H1 (cell line): ENCODE measurements around the gene NME1. TPM values are rescaled to one million over a fixed set of nuclear protein-coding genes. Genes with fewer than 3 reads are reported as not detected.

Experiments
- CTCF ChIA-PET: fragments of 300-600 bp; sonication (Branson Sonifier 250); formaldehyde crosslinking; loops from one replicate; lab custom pipeline; 2021; ENCODE audit not compliant: partially characterized antibody; lab: Charles Lee
- POLR2A ChIA-PET: fragments of 300-600 bp; sonication (Branson Sonifier 250); formaldehyde crosslinking; loops from one replicate; lab custom pipeline; 2021; ENCODE audit warnings: inconsistent platforms; ENCODE audit not compliant: partially characterized antibody; lab: Charles Lee
- DNase-seq, 2 experiments: peaks; one replicate each; pipeline versions ENCODE4 v3.0.0 to v3.0.0-alpha.2; 2010 to 2022; ENCODE audit warnings: low spot score in 2 of 2, low read depth in 1 of 2, mixed read lengths in 1 of 2
- FAIRE-seq: peaks from 2 replicates; lab custom pipeline; 2011; peaks lifted over from hg19 to GRCh38; lab: Jason Lieb, UNC
- H2AFZ ChIP-seq: 2 replicates; pipeline ENCODE4 v1.8.1; 2012; ENCODE audit warnings: low read length, inconsistent platforms
- H2AK5ac ChIP-seq: 2 replicates; pipeline ENCODE4 v1.6.1; 2013; ENCODE audit warnings: low read depth, low read length
- H2BK120ac ChIP-seq: replicated peaks from 2 replicates; pipeline ENCODE3; 2013; ENCODE audit warnings: low read depth, low read length, inconsistent platforms
- H2BK12ac ChIP-seq: 2 replicates; pipeline ENCODE4 v1.6.1; 2013; ENCODE audit warnings: low read depth, low read length
- H2BK15ac ChIP-seq: 2 replicates; pipeline ENCODE4 v1.6.1; 2013; ENCODE audit warnings: low read length
- H2BK20ac ChIP-seq: 2 replicates; pipeline ENCODE4 v1.6.1; 2013; ENCODE audit warnings: low read length
- H2BK5ac ChIP-seq: 2 replicates; pipeline ENCODE4 v1.6.1; 2013; ENCODE audit warnings: low read depth, low read length
- H3K14ac ChIP-seq: 2 replicates; pipeline ENCODE4 v1.6.1; 2013; ENCODE audit warnings: inconsistent platforms; ENCODE audit not compliant: insufficient read length
- H3K18ac ChIP-seq: 2 replicates; pipeline ENCODE4 v1.6.1; 2013; ENCODE audit warnings: low read length; ENCODE audit errors: extremely low read depth
- H3K23ac ChIP-seq: 2 replicates; pipeline ENCODE4 v1.6.1; 2013; ENCODE audit warnings: inconsistent platforms; ENCODE audit not compliant: insufficient read length
- H3K23me2 ChIP-seq: 2 replicates; pipeline ENCODE4 v1.6.1; 2013; ENCODE audit warnings: low read depth, low read length
- H3K27ac ChIP-seq: 2 replicates; pipeline ENCODE4 v1.6.1; 2011; ENCODE audit warnings: low read depth, low read length, inconsistent platforms
- H3K27me3 ChIP-seq, 4 experiments: replicated peaks in 1 of 4; 1 replicate in 1 of 4; 2 replicates in 3 of 4; pipeline versions ENCODE4 v1.6.1 to v1.8.1; 2011 to 2013; ENCODE audit warnings: low read length in 3 of 4, mild to moderate bottlenecking in 3 of 4, inconsistent platforms in 2 of 4, mixed read lengths in 2 of 4, moderate library complexity in 1 of 4; ENCODE audit not compliant: control insufficient read depth in 3 of 4, insufficient read depth in 3 of 4; ENCODE audit errors: extremely low read depth in 1 of 4
- H3K36me3 ChIP-seq, 4 experiments: 2 replicates each; pipeline versions ENCODE4 v1.6.1 to v1.8.1; 2011 to 2013; ENCODE audit warnings: mild to moderate bottlenecking in 4 of 4, low read length in 3 of 4, moderate library complexity in 2 of 4, control low read depth in 1 of 4, inconsistent platforms in 1 of 4; ENCODE audit not compliant: insufficient read depth in 4 of 4, control insufficient read depth in 2 of 4
- H3K4ac ChIP-seq: replicated peaks from 2 replicates; pipeline ENCODE3; 2013; ENCODE audit warnings: low read length, low read depth, mixed read lengths, inconsistent platforms; ENCODE audit not compliant: insufficient read length
- H3K4me1 ChIP-seq, 4 experiments: replicated peaks in 1 of 4; 1 replicate in 1 of 4; 2 replicates in 3 of 4; pipeline versions ENCODE4 v1.6.1 to v1.8.1; 2011 to 2013; ENCODE audit warnings: low read length in 3 of 4, inconsistent platforms in 2 of 4, mixed read lengths in 1 of 4; ENCODE audit not compliant: insufficient read depth in 4 of 4, control insufficient read depth in 3 of 4
- H3K4me2 ChIP-seq, 2 experiments: 2 replicates each; pipeline versions ENCODE4 v1.6.1 to v1.8.1; 2011 to 2013; ENCODE audit warnings: low read depth in 2 of 2, low read length in 2 of 2, control low read depth in 1 of 2, inconsistent platforms in 1 of 2, mild to moderate bottlenecking in 1 of 2; ENCODE audit not compliant: insufficient read depth in 1 of 2
- H3K4me3 ChIP-seq, 4 experiments: fragments of 200-600, 300-600 bp in 1 of 4; sonication (generic), shearing (Covaris generic), sonication (Bioruptor Twin) in 1 of 4; 2 replicates each; pipeline versions ENCODE4 v1.5.1 to v1.8.1; 2011 to 2016; ENCODE audit warnings: low read length in 4 of 4, low read depth in 3 of 4, control low read depth in 2 of 4, inconsistent platforms in 2 of 4, mild to moderate bottlenecking in 2 of 4, mixed read lengths in 1 of 4, moderate library complexity in 1 of 4; ENCODE audit not compliant: insufficient read depth in 2 of 4; ENCODE audit errors: extremely low read depth in 1 of 4
- H3K56ac ChIP-seq: replicated peaks from 2 replicates; pipeline ENCODE3; 2013; ENCODE audit warnings: low read depth, mild to moderate bottlenecking, mixed read lengths, low read length, inconsistent platforms; ENCODE audit not compliant: insufficient read length
- H3K79me1 ChIP-seq: 2 replicates; pipeline ENCODE4 v1.6.1; 2013; ENCODE audit warnings: low read depth, low read length, control low read depth
- H3K79me2 ChIP-seq, 2 experiments: 2 replicates each; pipeline versions ENCODE4 v1.6.1 to v1.8.1; 2012 to 2013; ENCODE audit warnings: low read length in 2 of 2, mild to moderate bottlenecking in 2 of 2, inconsistent platforms in 1 of 2; ENCODE audit not compliant: insufficient read depth in 2 of 2, control insufficient read depth in 1 of 2
- H3K9ac ChIP-seq, 4 experiments: replicated peaks in 1 of 4; 1 replicate in 1 of 4; 2 replicates in 3 of 4; pipeline versions ENCODE4 v1.6.1 to v1.8.1; 2011 to 2013; ENCODE audit warnings: low read depth in 3 of 4, low read length in 3 of 4, control low read depth in 2 of 4, mild to moderate bottlenecking in 2 of 4, moderate library complexity in 2 of 4, inconsistent platforms in 1 of 4; ENCODE audit errors: extremely low read depth in 1 of 4
- H3K9me3 ChIP-seq, 2 experiments: 2 replicates each; pipeline versions ENCODE4 v1.6.1 to v1.8.1; 2012 to 2013; ENCODE audit warnings: mild to moderate bottlenecking in 2 of 2, moderate library complexity in 2 of 2, control low read depth in 1 of 2, inconsistent platforms in 1 of 2, low read depth in 1 of 2, low read length in 1 of 2, mixed read lengths in 1 of 2; ENCODE audit not compliant: insufficient read depth in 2 of 2
- H4K20me1 ChIP-seq, 2 experiments: replicated peaks in 1 of 2; 2 replicates each; pipeline versions ENCODE3 to v1.8.1; 2011 to 2013; ENCODE audit warnings: inconsistent platforms in 2 of 2, low read length in 2 of 2, mild to moderate bottlenecking in 1 of 2; ENCODE audit not compliant: insufficient read depth in 2 of 2, control insufficient read depth in 1 of 2
- H4K5ac ChIP-seq: 2 replicates; pipeline ENCODE4 v1.6.1; 2013; ENCODE audit warnings: low read length, low read depth, mixed read lengths, inconsistent platforms; ENCODE audit not compliant: insufficient read length
- H4K8ac ChIP-seq: 2 replicates; pipeline ENCODE4 v1.8.0; 2013; ENCODE audit warnings: mild to moderate bottlenecking, moderate library complexity, low read length, inconsistent platforms; ENCODE audit not compliant: insufficient read depth; ENCODE audit errors: extremely low read depth
- H4K91ac ChIP-seq: replicated peaks from 2 replicates; pipeline ENCODE3; 2013; ENCODE audit warnings: low read length, mixed read lengths, inconsistent platforms; ENCODE audit not compliant: insufficient read length
- KDM4A ChIP-seq: IDR thresholded peaks from one replicate; pipeline ENCODE4 v1.7.1; 2012; ENCODE audit warnings: low read depth, mild to moderate bottlenecking, moderate library complexity, low read length, inconsistent platforms; ENCODE audit not compliant: severe bottlenecking
- WGBS, 2 experiments: shearing (Covaris generic) in 1 of 2; methylation state at CpG; one replicate each; pipeline versions ENCODE4 v1.1.6 to v1.1.7; 2013 to 2015; ENCODE audit warnings: low lambda C conversion rate in 2 of 2, mixed read lengths in 2 of 2, inconsistent platforms in 1 of 2, low coverage in 1 of 2, missing lambda C conversion rate in 1 of 2; ENCODE audit not compliant: insufficient replicate concordance in 2 of 2, insufficient coverage in 1 of 2, insufficient read length in 1 of 2; ENCODE audit errors: extremely low coverage in 1 of 2, missing lambda C conversion rate in 1 of 2; 5-methylcytosine and 5-hydroxymethylcytosine counted together
- polyA plus RNA-seq, 7 experiments: library from polyadenylated mRNA; depleted of rRNA in 3 of 7; stranded (reverse) in 5 of 7; unstranded in 2 of 7; fragments of >200 nt in 5 of 7; fragments of 200-250 nt in 2 of 7; gene quantifications; 1 replicate in 5 of 7; 2 replicates in 1 of 7; 4 replicates in 1 of 7; pipeline versions ENCODE4 v1.2.1 to v1.2.3, GENCODE V29; 2011 to 2013; ENCODE audit warnings: missing spikeins in 2 of 7, mixed read lengths in 2 of 7
- total RNA-seq: library from RNA; stranded (reverse); fragmentation: NEBNext Ultra II Directional; extraction: Animal tissue kit (Norgen Biotek cat#: 25700); gene quantifications from 2 replicates; pipeline ENCODE4 v1.2.1, GENCODE V29; 2021

Gene NME1
- total and polyA plus RNA-seq, 2 of the 8 experiments (the other 6 are each of a cell fraction or from before 2014, with no cell fraction given): 307 to 380 TPM

GRCh38 chr17:51170736-51171135 lies 17.4 kb downstream of the NME1 start:
- no peaks in the 10 kb centered on the region; the same call in 1 of the 2 replicates for H3K79me1 ChIP-seq
- H3K4me3 ChIP-seq: no peak overlapping the region
- FAIRE-seq: no peak
- H4K5ac ChIP-seq: no peak overlapping the region
- no peak overlapping the region for H3K4ac ChIP-seq
- no peak overlapping the region for H3K18ac ChIP-seq
- H4K91ac ChIP-seq: no peak overlapping the region
- no peak overlapping the region for H2BK5ac ChIP-seq
- no peak overlapping the region for H3K4me2 ChIP-seq
- peaks cover 3% of the 10 kb centered on the region for H3K23me2 ChIP-seq
- no peak overlapping the region for H2BK120ac ChIP-seq
- no peak overlapping the region for H3K23ac ChIP-seq
- no peaks in the 10 kb centered on the region for H3K27me3 ChIP-seq
- H3K9ac ChIP-seq: no peak overlapping the region
- no peak overlapping the region for H2BK20ac ChIP-seq
- H2BK15ac ChIP-seq: no peak overlapping the region
- DNase-seq: no peak
- H3K56ac ChIP-seq: no peak overlapping the region
- POLR2A ChIA-PET: interaction anchor here (0.7 to 7.1 kb wide), 6 partner anchors 7 to 179 kb away, joined by 3 to 56 read pairs (median 3); partner anchors contain the start of genes NME2 and SPAG9
- H2AK5ac ChIP-seq: no peak overlapping the region
- CTCF ChIA-PET: interaction anchor here (1.6 kb wide), 1 partner anchor 11 kb away, joined by 9 read pairs; no protein-coding TSS in a partner anchor
- peaks cover 14 to 48% (median 35%) of the 10 kb centered on the region in 4 experiments; a peak in 7 of 8 replicates for H3K36me3 ChIP-seq
- H4K8ac ChIP-seq: no peak overlapping the region
- H3K79me2 ChIP-seq: peaks cover 0 to 13% of the 10 kb centered on the region in 2 experiments; a peak in 2 of 4 replicates
- no peak overlapping the region for H3K27ac ChIP-seq
- H3K4me1 ChIP-seq: peaks cover 0 to 3% (median 0%) of the 10 kb centered on the region in 4 experiments; a peak in 2 of 7 replicates
- no peak overlapping the region for H3K14ac ChIP-seq
- H3K9me3 ChIP-seq: no peaks in the 10 kb centered on the region
- no peak overlapping the region for H2BK12ac ChIP-seq
- H2AFZ ChIP-seq: no peak overlapping the region
- H4K20me1 ChIP-seq: peaks cover 0 to 5% of the 10 kb centered on the region in 2 experiments
- 75% methylated on average over 2 of the region's 2 CpGs; no CpG with 5 or more reads in 1 of the 2 experiments for WGBS, 2 experiments
- TF ChIP-seq KDM4A: no peak
